PC-3 (cell line): Measurements from ENCODE around the gene SLC38A9.

Source experiments
- CTCF ChIP-seq: fragments of 300-600 bp; sonication (generic); conservative IDR thresholded peaks from 2 replicates; pipeline ENCODE4 v1.5.1; 2017; ENCODE audit warnings: antibody characterized with exemption, low read depth, mild to moderate bottlenecking, low read length
- EZH2 ChIP-seq: fragments of 300-600 bp; sonication (generic); IDR thresholded peaks from one replicate; pipeline ENCODE4 v1.6.1; 2017; ENCODE audit warnings: antibody characterized with exemption, mild to moderate bottlenecking, low read length; ENCODE audit not compliant: unreplicated experiment

GRCh38 chr5:55633574-55634208 lies 78.4 kb downstream of the SLC38A9 start:
- no peak for TF ChIP-seq EZH2
- TF ChIP-seq CTCF: no peak
